HG02642 (cell line): ENCODE data around the gene CAMTA1.

Experiments used
- ATAC-seq: cut with Tn5 transposase; IDR thresholded peaks from one replicate; pipeline ENCODE4 v1.9.1; 2021; ENCODE audit warnings: mild to moderate bottlenecking; ENCODE audit not compliant: unreplicated experiment, poor library complexity

Gene CAMTA1

GRCh38 chr1:7535934-7536878 lies 751.0 kb downstream of the CAMTA1 start:
- ATAC-seq: no peak

GRCh38 chr1:7536891-7537591 lies 751.8 kb downstream of the CAMTA1 start:
- ATAC-seq: no peak

- ATAC-seq: no peak
Observed at GRCh38 chr1:7538033-7538432, 752.8 kb downstream of the CAMTA1 start.

GRCh38 chr1:7538849-7539768 lies 753.9 kb downstream of the CAMTA1 start:
- ATAC-seq: no peak

- no peak for ATAC-seq
Observed at GRCh38 chr1:7539769-7540175, 754.5 kb downstream of the CAMTA1 start.

GRCh38 chr1:7540816-7541215 lies 755.6 kb downstream of the CAMTA1 start:
- no peak for ATAC-seq

- ATAC-seq: no peak
Observed at GRCh38 chr1:7541629-7542028, 756.4 kb downstream of the CAMTA1 start.

- ATAC-seq: no peak
Observed at GRCh38 chr1:7543718-7544090, 758.5 kb downstream of the CAMTA1 start.

GRCh38 chr1:7549277-7550161 lies 764.3 kb downstream of the CAMTA1 start:
- ATAC-seq: no peak

- ATAC-seq: no peak
Observed at GRCh38 chr1:7550261-7550865, 765.1 kb downstream of the CAMTA1 start.

- no peak for ATAC-seq
Observed at GRCh38 chr1:7550981-7551380, 765.7 kb downstream of the CAMTA1 start.

GRCh38 chr1:7551442-7551841 lies 766.2 kb downstream of the CAMTA1 start:
- ATAC-seq: no peak

- ATAC-seq: no peak
Observed at GRCh38 chr1:7552402-7552801, 767.1 kb downstream of the CAMTA1 start.

- ATAC-seq: no peak
Observed at GRCh38 chr1:7553042-7553690, 767.9 kb downstream of the CAMTA1 start.

- no peak for ATAC-seq
Observed at GRCh38 chr1:7554385-7555235, 769.4 kb downstream of the CAMTA1 start.

- no peak for ATAC-seq
Observed at GRCh38 chr1:7555391-7556185, 770.3 kb downstream of the CAMTA1 start.

- no peak for ATAC-seq
Observed at GRCh38 chr1:7557301-7557891, 772.1 kb downstream of the CAMTA1 start.
